Suppressor macrophage (primary cell): Measurements from ENCODE around the gene NR2F1-AS1.
"Not testable (repeated sequence)": the region's sequence is repeated elsewhere in the genome, so short reads cannot be mapped to it uniquely, and the experiment has no call there.

Source experiments
- DNase-seq, 4 experiments: peaks; one replicate each; pipeline ENCODE4 v3.0.0-alpha.2; 2020 to 2022

NR2F1-AS1 gene

DNA sequence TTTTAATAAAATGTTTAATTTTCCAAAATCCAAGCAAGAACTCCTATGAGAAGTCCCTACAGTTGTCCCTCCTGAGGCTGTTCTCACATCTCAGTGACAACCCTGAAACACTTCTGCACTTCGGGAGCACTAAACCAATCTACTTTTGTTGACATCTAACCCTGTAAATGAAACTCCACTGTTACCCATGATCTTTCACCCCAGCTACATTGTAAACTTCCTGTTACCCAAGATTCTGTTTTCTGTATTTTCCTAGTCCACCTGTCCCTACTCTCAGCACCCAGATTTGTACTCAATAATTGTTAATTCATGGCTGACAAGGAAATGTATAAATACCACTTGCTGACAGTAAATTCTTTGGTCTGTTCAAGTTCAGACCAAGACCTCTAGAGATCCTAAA is 153.7 kb downstream of the NR2F1-AS1 start:
- no peak for DNase-seq

DNA sequence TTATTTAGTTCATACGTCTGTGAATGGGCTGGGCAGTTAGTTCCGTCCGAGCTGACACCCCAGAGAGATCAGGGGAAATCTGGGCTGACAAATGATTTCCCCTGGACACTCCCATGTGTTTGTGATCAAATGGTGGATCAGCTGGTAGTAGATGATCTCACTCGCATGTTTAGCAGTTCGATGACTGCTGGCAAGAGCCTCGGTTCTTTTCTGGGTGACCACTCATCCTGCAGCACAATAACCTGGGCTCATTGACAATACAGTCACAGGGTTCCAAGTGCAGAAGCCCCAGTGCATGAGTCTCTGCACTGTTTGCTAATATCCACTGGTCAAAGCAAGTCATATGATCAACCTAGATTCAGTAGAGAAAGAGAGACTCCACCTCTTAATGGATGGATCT is 155.9 kb downstream of the NR2F1-AS1 start:
- DNase-seq = no peak

DNA sequence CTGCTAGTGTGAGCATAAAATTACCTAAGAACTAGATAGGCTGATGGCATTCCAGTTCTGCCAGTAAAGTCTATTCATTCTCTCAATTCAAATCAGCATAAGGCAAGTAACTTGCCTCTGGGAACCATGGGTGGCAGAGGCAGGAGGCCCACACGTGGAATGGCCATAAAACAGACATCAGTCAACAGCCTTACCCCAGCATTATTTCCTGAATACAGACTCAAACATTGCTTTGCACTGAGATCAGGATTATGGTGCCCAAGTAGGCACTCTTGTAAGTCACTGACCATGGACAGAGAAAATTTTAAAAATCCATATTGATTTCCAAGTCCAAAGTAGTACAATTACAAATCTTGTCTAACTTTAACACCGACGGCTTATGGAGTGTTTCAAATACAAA is 157.7 kb downstream of the NR2F1-AS1 start:
- no peak for DNase-seq

DNA sequence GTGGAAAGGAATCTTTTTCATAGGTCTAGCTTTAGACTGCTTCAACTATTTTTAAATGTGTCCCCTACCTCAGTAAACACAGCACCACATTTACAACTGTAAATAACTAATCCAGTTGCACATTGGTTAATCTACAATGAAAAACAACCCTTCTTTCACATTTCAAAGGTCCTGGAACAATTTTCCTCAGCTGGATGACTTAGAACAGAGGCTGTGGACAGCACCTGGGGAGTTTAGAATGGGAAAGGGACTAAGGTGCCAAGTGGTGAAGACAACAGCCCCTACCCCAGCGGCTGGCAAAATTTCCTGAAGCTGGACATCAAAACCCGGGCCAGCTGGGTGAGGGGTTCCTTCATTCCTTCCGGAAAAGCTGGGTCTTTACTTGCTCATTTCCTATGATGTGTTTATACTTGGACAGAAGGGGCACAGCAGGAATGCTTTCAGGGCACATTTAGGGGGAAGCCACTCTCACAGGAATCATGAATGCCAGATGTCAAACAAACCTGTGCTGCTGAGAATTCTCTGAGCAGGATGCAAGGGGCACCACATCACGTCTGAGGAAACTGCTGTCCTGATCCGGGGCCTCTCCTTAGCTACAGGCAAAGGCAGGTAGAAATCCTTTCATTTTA is 158.3 kb downstream of the NR2F1-AS1 start:
- DNase-seq = no peak

DNA sequence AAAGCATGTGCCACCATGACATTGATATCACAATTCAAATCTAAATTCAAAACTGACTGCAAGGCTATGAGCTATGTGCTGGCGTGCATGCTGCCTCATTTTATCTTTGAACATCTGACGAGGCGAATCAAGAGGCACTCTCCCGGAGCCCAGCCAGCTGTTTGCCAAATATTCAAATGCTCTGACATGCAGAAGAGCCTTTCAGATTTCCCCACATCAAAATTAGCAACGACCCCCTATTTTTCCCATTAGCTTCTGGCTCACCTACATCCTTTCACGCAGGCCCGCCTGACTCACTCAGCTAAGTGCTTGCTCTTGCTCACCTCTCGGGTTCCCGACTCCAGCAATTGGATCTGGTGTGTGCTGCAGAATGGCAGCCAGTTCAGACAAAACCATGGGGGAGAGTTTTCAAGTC is 159.0 kb downstream of the NR2F1-AS1 start:
- DNase-seq = no peak

DNA sequence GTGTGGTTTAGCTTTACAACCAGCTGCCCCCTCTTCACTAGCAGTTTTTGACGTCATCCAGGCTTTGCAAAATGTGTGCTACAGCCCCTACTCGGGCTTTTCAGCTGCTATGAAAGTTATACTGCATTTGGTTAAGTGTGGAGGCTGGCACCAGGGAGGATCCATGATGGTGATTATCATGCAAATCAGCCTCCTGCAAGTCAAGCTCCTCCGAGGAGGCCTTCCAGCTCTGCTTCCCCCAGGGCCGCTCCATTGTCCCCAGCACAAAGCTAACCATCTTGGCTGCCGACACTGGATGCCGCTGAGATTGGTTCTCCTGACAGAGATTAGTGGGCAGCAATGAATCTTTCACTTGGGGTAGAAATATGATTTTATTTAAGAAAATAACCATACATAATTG is 159.6 kb downstream of the NR2F1-AS1 start:
- no peak for DNase-seq

DNA sequence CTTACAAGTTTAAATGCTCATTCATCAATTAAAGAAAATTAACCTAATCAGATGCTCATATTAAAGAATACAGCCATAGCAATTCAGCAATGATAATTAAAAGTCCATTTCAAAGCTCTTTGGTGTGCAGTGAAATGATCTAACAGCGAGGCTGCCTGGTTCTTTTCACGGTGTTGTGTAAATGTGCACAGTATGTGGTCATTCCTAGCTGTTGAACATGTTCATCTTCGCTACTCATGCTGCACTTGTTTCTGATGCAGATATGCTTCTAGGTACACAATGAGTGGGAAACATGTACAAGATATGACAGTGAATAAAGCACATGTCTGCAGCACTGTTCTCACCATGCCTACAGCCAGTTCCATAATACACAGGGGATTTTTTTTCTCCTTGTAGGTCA is 163.5 kb downstream of the NR2F1-AS1 start:
- no peak for DNase-seq

DNA sequence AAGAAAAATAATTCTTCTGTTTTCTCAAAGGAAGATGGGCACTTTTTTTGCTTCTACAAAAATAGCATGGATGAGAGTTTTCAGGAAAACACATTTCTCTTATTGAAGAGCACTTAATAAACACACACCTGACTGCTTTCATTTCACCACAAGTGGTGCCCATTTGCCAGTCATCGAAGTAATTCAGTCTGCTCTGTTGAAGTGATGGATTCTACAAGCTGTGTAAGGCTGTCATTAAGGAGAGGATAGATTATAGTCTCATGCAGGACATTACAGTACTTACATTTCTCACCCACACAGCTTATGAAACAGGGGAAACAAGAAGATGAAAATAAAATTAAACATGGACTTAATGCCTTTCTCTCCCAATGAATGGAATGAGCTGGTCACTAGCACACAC is 165.2 kb downstream of the NR2F1-AS1 start:
- DNase-seq = no peak

DNA sequence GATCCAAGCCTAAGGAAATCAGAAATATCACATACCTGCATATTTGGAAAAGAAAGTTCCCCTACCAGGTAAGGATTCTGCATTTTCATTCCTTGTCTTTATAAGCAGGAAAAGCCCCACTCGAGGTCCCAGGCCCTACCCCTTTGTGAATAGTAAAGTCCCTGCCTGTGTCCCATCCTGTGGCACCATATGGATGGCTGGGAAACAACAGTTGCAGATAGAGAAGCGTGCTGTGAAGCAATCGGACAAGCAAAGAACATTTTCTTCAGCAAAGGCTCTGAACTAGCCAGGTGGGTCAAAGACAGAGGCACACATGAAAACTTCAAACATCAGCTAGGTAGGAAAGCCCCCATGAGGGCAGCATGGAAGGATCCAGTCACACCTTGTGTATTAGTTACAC is 169.3 kb downstream of the NR2F1-AS1 start:
- no peak for DNase-seq

DNA sequence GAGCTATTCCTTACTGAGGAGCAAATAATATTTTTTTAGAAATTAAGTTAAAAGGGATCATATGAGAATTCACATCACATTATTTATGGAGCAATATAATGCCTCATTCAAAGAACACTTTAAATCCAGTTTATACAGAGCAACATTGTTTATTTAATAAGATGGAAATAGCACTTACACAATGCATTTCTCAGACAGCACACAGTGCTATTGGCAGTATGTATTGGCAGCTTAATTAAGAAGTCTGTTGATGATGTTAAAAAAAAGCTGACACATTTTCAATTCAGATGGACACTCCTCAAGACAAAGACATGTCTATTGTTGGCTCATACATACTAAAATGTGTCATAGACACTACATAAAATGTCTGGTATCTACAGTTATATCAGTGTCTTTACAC is 171.3 kb downstream of the NR2F1-AS1 start:
- no peak for DNase-seq

DNA sequence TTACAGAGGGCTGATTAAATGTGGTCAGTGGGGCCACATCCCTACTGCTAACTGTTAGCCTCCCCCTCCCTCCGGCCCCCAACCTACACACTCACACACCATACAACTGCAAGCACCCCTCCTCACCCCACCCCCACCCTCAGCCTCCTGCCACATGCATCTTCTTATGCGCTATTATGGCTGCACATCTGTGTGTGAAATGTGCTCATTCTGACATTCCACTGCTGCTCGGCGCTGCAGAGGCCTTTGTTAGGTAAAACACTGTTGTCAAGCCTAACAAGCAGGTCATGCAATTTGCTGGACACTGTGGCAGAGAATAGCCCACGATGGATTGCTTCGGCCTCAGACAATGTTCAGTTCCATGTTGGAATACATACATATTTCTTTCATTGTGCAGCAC is 173.6 kb downstream of the NR2F1-AS1 start:
- no peak for DNase-seq

DNA sequence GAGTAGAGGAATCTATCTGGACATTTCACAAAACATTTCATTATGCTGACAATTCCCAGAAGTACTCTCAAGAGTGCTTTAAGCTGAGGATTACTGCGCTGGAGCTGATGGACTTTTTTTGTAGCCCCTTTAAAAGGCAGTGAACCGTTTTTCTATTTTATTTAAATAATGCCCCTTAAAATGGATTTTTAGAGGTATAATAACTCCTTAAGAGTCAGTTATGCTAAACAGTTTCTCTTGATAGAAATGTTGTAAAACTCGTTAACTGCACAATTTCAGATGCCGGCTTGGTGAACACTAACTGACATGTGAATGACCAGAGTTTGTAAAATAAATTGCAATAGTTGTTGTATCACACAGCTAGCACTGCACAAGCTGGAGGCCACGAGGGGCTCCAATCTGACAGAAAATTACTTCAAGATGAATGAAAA is 174.0 kb downstream of the NR2F1-AS1 start:
- no peak for DNase-seq

DNA sequence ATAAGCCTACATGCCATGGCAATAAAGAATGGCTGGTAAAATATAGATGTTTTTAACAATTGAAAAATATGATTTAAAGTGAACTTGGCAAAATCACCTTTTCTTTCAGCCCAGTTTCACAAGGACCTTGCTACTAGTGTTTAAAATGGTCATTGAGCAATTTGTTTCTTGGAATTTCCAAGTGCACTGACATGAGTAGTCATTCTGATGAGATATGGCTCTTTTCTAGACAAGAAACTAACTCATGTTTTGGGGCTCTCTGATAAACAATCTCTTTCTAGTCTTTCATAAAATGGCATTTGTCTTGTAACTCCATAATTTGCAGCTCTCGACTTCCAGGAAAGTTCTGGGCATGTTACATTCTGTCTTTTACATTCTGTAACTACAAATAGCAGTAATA is 176.8 kb downstream of the NR2F1-AS1 start:
- DNase-seq = no peak

DNA sequence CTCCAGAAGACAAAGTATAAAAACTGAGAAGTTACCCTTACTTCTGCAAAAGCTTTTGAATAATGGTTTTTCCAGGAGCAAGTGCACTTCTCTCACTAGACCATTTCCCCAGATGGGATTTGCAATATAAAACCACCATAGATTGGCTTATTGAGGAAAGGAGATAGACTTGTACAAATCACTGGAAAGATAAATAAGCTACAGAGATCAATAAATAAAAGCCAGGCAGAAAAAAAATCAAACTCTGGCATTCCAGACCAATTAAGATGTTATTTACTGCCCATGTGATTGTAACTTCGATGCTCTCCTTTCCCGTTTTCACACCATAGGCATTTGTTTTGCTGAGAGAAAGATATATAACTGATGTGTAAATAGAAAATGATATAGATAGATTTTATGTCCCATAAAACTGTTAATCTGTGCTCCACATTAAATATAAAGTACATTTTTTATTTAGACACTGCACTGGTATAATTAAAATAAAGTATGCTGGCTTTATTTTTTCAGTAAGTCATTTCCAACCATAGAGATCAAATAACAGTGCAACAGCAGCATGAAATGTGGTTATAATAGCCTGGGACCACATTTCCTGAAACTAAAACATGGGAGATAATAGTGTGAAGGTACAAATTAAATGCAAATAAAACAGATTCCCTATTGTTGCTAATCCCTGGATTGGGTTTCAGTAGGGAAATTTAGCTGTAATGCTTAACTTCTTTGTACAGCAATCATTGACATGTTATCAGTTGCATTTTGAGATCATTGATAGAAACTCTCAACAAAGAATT is 177.7 kb downstream of the NR2F1-AS1 start:
- no peak for DNase-seq

DNA sequence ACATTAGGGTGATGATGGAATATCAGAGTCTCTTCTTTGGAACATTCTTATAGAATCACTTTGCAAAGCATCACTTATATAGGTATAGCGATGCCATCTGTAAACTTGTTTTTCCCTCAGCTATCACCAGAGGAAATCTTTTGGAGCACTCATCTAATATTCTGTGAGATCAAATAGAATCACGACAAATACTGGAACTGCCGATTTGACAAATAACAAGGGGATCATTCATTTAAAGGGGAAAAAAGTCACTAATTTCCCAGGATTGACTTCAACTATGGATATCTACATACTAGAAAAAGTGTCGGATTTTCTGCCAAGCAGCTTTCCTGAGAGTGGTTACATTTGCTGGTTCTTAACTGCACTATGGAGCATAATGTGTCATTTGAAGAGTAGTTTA is 178.6 kb downstream of the NR2F1-AS1 start:
- no peak for DNase-seq

DNA sequence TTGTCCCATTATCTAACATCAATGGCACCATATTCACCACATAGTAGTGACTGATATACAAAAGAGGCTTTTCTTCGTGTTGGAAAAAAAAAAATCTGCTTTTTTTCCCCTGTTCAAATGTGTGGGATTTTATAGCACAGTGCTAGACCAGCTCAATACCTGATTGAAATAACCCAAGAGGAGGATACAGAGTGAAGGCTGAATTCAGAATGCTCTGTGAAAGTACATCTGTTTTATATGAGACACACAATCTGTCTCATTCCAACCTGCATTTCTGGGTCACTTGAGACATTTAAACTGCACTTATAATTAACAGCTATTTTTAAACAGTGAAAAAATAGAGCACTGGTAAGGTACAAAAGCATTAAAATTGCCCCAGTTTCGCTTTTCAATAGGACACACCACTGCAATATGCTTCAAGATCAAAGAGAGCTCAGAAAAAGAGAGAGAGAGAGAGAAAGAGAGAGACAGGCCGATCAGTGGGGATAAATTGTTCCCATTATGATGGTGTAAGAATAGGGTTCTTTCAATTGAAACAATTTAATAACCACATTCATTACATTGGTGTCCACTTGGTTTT is 179.3 kb downstream of the NR2F1-AS1 start:
- DNase-seq = no peak

DNA sequence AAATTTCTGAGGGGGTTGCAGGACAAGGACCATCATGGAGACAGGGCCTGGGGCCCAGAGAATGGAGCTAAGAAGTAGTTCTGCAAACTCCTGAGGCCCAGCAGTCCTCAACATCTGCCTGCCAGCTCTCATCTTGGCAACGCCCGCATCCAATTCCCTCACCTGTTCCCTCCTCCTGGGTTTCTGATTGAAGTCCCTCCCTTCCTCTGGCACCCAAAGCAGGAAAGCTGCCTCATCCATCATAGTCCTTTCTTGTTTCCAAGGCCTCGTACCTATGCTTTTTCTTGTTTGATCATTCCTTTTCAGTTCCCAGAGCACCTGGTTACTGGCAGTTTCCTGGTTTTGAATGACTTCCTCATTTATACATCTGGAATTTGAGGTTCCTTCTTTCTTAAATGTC is 181.3 kb downstream of the NR2F1-AS1 start:
- no peak for DNase-seq

DNA sequence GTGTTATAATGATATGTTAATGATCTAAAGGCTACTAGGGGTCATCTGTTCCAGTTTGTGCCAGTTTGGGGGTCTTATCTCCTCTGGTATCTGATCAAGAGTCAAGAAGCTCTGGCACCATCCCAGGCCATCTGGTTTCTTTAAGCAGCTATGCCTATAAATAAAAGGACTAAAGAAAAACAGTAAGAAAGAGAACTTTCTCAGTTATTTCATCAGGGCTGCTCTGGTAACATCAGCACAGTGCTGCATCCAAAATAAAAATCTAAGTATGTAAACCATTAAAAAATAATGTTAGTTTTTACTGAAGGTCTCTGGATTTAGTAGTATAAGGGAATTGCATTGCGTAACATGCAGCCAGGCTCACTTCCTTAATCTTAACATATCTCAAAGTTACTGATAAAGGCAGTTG is 185.0 kb downstream of the NR2F1-AS1 start:
- DNase-seq = peak in 2 of 4 experiments; percentile 1 to 6

DNA sequence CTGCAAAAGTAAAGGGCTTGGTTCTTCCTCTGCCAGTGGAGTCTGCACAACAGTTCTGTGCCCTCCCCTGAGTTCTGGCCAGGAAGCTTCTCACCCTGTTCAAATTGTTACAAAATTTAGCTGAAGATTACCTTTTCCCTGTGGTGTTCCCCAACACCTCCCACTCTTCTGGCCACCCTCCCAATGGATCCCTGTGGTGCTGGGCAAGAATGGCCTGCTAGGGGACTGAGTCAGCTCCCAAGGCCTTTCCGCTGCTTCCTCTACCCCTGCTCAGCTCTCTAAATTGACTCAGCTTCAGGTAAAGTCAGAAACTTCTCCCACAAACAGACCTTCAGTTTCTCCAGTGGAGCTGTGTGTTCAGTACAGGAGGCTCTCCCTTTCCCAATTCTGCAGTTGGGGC is 186.0 kb downstream of the NR2F1-AS1 start:
- DNase-seq = no peak

DNA sequence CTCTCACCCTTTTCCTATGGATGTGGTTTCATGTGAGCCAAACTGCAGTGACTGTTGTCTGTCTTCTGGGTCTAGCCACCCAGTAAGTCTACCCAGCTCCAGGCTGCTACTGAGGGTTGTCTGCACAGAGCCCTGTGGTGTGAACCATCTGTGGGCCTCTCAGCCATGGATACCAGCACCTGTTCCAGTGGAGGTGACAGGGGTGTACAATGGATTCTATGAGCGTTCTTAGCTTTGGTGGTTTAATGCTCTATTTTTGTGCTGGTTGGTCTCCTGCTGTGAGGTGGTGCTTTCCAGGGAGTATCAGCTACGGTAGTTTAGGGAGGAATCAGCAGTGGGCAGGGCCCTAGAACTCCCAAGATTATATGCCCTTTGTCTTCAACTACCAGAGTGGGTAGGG is 186.7 kb downstream of the NR2F1-AS1 start:
- DNase-seq = no peak

DNA sequence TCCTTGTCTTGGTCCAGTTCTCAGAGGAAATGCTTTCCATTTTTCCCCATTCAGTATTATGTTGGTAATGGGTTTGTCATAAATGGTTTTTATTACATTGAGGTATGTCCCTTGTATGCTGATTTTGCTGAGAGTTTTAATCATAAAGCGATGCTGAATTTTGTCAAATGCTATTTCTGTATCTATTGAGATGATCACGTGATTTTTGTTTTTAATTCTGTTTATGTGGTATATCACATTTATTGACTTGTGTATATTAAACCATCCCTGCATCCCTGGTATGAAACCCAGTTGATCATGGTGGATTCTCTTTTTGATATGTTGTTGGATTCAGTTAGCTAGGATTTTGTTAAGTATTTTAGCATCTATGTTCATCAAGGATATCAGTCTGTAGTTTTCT is 189.8 kb downstream of the NR2F1-AS1 start:
- DNase-seq = not testable (repeated sequence)

DNA sequence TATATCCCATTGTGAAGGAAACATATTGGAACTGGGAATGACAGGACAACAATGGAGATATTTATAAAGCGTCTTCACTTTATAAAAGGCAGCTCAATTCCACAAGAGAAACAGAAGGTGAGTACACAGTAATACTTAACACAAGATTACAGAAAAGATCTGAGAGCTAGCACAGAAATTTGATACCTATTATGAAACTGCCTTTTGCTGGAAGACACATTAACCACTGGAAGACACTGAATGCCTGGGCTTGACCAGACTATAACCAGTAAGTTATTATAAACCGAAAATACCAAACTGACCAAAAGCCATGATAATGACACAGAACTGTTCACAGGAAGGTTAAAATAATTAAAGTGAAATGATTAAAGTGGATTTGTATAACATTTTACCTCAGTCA is 195.4 kb downstream of the NR2F1-AS1 start:
- no peak for DNase-seq

DNA sequence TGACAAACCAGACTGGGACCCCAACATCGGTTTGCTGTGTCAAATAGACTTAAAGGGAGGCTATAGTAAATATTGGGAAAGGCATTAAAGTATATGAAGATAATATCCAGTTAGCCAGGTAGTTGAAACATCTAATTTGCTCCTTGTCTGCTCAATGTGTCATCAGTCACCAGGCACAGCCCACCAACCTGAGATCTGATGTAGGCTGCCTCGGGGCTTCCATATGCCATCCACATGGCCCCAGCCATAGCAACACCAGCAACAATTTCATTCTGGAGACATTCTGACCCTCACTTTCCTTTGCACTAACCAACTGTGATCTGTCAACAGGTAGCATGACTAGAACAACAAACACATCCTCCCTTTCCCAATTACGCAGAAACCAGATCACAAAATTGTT is 196.0 kb downstream of the NR2F1-AS1 start:
- no peak for DNase-seq

DNA sequence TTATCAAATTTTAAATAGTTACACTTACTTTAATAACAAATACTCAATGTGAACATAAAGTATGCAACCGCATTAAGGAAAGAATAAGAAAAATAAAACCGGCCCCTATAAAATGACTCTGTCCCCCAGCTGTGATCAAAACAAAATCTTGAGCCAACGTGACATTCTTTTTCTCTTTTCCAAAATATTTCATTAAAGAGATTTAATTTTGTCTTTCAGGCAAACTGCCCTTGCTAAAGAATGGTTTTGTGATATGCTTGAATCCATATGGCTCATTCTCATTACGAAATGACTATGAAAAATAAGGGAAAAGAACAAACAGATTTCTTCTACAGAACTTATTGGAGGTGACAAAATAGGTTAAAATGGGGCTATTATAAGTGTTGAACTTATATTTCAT is 197.0 kb downstream of the NR2F1-AS1 start:
- no peak for DNase-seq
